DOHH2 (cell line): ENCODE measurements around the gene MICAL2.

Experiments
- CTCF ChIP-seq: fragments of 200-600 bp; sonication (generic); IDR thresholded peaks from one replicate; pipeline ENCODE4 v1.5.1; 2014; ENCODE audit warnings: antibody characterized with exemption, mild to moderate bottlenecking, low read depth, low read length; ENCODE audit not compliant: poor library complexity, severe bottlenecking
- EZH2phosphoT487 ChIP-seq: fragments of 200-600 bp; sonication (generic); IDR thresholded peaks from 2 replicates; pipeline ENCODE4 v1.6.1; 2017; ENCODE audit warnings: borderline replicate concordance, mild to moderate bottlenecking, antibody characterized with exemption, low read length, moderate library complexity, mixed read lengths

GRCh38 chr11:12160231-12160630 is 49.8 kb downstream of the MICAL2 start:
- TF ChIP-seq CTCF (no peak), EZH2phosphoT487 (no peak)
